ENCODE data around the gene CDAN1.
"Not testable (repeated sequence)": the region's sequence is repeated elsewhere in the genome, so short reads cannot be mapped to it uniquely, and the experiment has no call there.

The CDAN1 gene

GRCh38 chr15:42772144-42772543 lies 35.2 kb upstream of the CDAN1 start:
- Histone ChIP-seq H3K27ac (no peak overlapping the region), H3K4me3 (ENCODE audit: low read depth, low read length) (no peak overlapping the region), H3K27me3 (ENCODE audit: insufficient read depth, low read depth, severe bottlenecking) (no peaks in the 10 kb centered on the region), H3K9me3 (ENCODE audit: severe bottlenecking) (no peaks in the 10 kb centered on the region), H3K36me3 (no peaks in the 10 kb centered on the region; the same call in 1 of the 2 replicates)
- DNase-seq, result no peak
- no peak for TF ChIP-seq CTCF (IDR thresholded peaks at IDR 0.05; ENCODE audit: low read depth, low read length)

DNA sequence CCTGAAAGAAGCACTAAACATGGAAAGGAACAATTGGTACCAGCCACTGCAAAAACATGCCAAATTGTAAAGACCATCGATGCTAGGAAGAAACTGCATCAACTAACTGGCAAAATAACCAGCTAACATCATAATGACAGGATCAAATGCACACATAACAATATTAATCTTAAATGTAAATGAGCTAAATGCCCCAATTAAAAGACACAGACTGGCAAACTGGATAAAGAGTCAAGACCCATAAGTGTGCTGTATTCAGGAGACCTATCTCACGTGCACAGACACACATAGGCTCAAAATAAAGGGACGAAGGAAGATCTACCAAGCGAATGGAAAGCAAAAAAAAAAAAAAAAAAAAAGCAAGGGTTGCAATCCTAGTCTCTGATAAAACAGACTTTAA lies 29.2 kb upstream of the CDAN1 start:
- not testable (repeated sequence) for H3K9me3 ChIP-seq (ENCODE audit: severe bottlenecking); H3K36me3 ChIP-seq; H3K4me3 ChIP-seq (ENCODE audit: low read depth, low read length); H3K27ac ChIP-seq; DNase-seq; H3K27me3 ChIP-seq (ENCODE audit: insufficient read depth, low read depth, severe bottlenecking)

GRCh38 chr15:42764154-42764731 lies 27.3 kb upstream of the CDAN1 start:
- H3K9me3 ChIP-seq (ENCODE audit: severe bottlenecking), result peaks cover 11% of the 10 kb centered on the region
- not testable (repeated sequence) for H3K36me3 ChIP-seq; H3K27me3 ChIP-seq (ENCODE audit: insufficient read depth, low read depth, severe bottlenecking)
- peak overlapping the region; percentile 32 for H3K4me3 ChIP-seq (ENCODE audit: low read depth, low read length)
- peak overlapping the region; percentile 53 for H3K27ac ChIP-seq
- peak; percentile 70 for DNase-seq

DNA sequence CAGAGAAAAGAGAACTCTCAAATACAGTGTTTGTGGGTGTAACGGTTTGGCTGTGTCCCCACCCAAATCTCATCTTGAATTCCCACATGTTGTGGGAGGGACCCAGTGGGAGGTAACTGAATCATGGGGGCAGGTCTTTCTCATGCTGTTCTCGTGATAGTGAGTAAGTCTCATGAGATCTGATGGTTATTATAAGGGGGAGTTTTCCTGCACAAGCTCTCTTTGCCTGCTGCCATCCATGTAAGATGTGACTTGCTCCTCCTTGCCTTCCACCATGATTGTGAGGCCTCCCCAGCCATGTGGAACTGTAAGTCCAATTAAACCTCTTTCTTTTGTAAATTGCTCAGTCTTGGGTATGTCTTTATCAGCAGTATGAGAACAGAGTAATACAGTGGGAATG lies 24.9 kb upstream of the CDAN1 start:
- DNase-seq; H3K4me3 ChIP-seq (ENCODE audit: low read depth, low read length); H3K36me3 ChIP-seq; H3K27ac ChIP-seq; H3K27me3 ChIP-seq (ENCODE audit: insufficient read depth, low read depth, severe bottlenecking): not testable (repeated sequence)
- H3K9me3 ChIP-seq (ENCODE audit: severe bottlenecking), result peaks cover 11% of the 10 kb centered on the region

- H3K27me3 ChIP-seq (ENCODE audit: insufficient read depth, low read depth, severe bottlenecking), result no peaks in the 10 kb centered on the region
- TF ChIP-seq CTCF (IDR thresholded peaks at IDR 0.05; ENCODE audit: low read depth, low read length), result no peak
- peaks cover 11% of the 10 kb centered on the region for H3K9me3 ChIP-seq (ENCODE audit: severe bottlenecking)
- H3K27ac ChIP-seq, result no peak overlapping the region
- DNase-seq, result no peak
- no peak overlapping the region for H3K4me3 ChIP-seq (ENCODE audit: low read depth, low read length)
- H3K36me3 ChIP-seq, result no peaks in the 10 kb centered on the region
Observed at GRCh38 chr15:42760759-42761158, 23.8 kb upstream of the CDAN1 start.

DNA sequence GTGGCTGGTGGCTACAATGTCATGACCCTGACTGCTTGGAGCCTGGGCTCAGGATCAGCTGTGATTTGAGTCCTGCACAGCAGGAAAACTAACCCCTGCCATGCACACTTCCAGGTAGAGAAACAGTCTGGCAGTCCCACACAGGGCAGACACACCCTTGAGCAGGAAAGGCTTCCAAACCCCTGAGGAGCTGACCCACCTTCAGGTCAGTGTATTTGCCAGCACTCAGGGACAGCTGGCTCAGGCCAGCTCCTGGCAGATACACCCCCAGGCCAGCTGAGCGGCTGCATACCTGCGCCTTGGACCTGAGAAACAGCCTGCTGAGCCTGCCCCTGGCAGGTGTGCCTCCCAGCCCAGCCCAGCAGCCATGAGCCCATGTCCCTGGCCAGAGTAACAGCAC lies 22.2 kb upstream of the CDAN1 start:
- DNase-seq, result no peak
- Histone ChIP-seq H3K36me3 (no peaks in the 10 kb centered on the region), H3K27me3 (ENCODE audit: insufficient read depth, low read depth, severe bottlenecking) (no peaks in the 10 kb centered on the region), H3K4me3 (ENCODE audit: low read depth, low read length) (no peak overlapping the region), H3K27ac (no peak overlapping the region), H3K9me3 (ENCODE audit: severe bottlenecking) (peaks cover 11% of the 10 kb centered on the region)
- no peak for TF ChIP-seq CTCF (IDR thresholded peaks at IDR 0.05; ENCODE audit: low read depth, low read length)

- TF ChIP-seq CTCF (IDR thresholded peaks at IDR 0.05; ENCODE audit: low read depth, low read length), result no peak
- Histone ChIP-seq H3K4me3 (ENCODE audit: low read depth, low read length) (no peak overlapping the region), H3K36me3 (peaks cover 2% of the 10 kb centered on the region; the same call in 1 of the 2 replicates), H3K9me3 (ENCODE audit: severe bottlenecking) (peaks cover 2% of the 10 kb centered on the region), H3K27ac (no peak overlapping the region), H3K27me3 (ENCODE audit: insufficient read depth, low read depth, severe bottlenecking) (no peaks in the 10 kb centered on the region)
- no peak for DNase-seq
Observed at GRCh38 chr15:42750306-42750705, 13.4 kb upstream of the CDAN1 start.

Measured in WERI-Rb-1 (cell line).